Glutamatergic neuron (in vitro differentiated cells): ENCODE data around the gene CIAO3. TPM values are rescaled to one million over a fixed set of nuclear protein-coding genes. Genes with fewer than 3 reads are reported as not detected.

Experiments used
- DNase-seq: peaks from one replicate; pipeline ENCODE4 v3.0.0; 2022
- H3K27ac Mint-ChIP-seq: one replicate; pipeline ENCODE4 v1.8.0; 2020; ENCODE audit warnings: mild to moderate bottlenecking, mixed read lengths, inconsistent platforms; ENCODE audit not compliant: unreplicated experiment
- H3K27me3 Mint-ChIP-seq: one replicate; pipeline ENCODE4 v1.8.0; 2020; ENCODE audit warnings: mild to moderate bottlenecking, moderate library complexity, mixed read lengths, inconsistent platforms; ENCODE audit not compliant: unreplicated experiment
- H3K36me3 Mint-ChIP-seq: one replicate; pipeline ENCODE4 v1.8.0; 2020; ENCODE audit warnings: mild to moderate bottlenecking, mixed read lengths, inconsistent platforms; ENCODE audit not compliant: unreplicated experiment
- H3K4me1 Mint-ChIP-seq: one replicate; pipeline ENCODE4 v1.8.0; 2020; ENCODE audit warnings: mild to moderate bottlenecking, low read depth, mixed read lengths, inconsistent platforms; ENCODE audit not compliant: unreplicated experiment
- H3K4me3 Mint-ChIP-seq: one replicate; pipeline ENCODE4 v1.8.0; 2020; ENCODE audit warnings: mild to moderate bottlenecking, mixed read lengths, inconsistent platforms; ENCODE audit not compliant: unreplicated experiment
- H3K9me3 Mint-ChIP-seq: one replicate; pipeline ENCODE4 v1.8.0; 2020; ENCODE audit warnings: mild to moderate bottlenecking, moderate library complexity, mixed read lengths, inconsistent platforms; ENCODE audit not compliant: unreplicated experiment
- CTCF ChIP-seq: fragments of 200-600 bp; sonication (generic); IDR thresholded peaks from one replicate; pipeline ENCODE4 v1.5.0; 2021; ENCODE audit not compliant: partially characterized antibody, unreplicated experiment
- total RNA-seq: library from RNA; stranded (reverse); fragmentation: NEBNext Ultra II Directional; extraction: Animal tissue kit (Norgen Biotek cat#: 25700); gene quantifications from one replicate; pipeline ENCODE4 v1.2.1, GENCODE V29; 2021; ENCODE audit not compliant: unreplicated experiment

CIAO3 gene
- total RNA-seq, 1 donor from 2014 or later: 49.5 TPM

- Mint-ChIP-seq H3K9me3 (peaks cover 5% of the 10 kb centered on the region), H3K36me3 (no peaks in the 10 kb centered on the region), H3K27ac (no peak overlapping the region), H3K27me3 (peaks cover 13% of the 10 kb centered on the region), H3K4me1 (no peaks in the 10 kb centered on the region), H3K4me3 (no peak overlapping the region)
- no peak for TF ChIP-seq CTCF
- DNase-seq: no peak
Observed at GRCh38 chr16:734981-735881, 5.6 kb downstream of the CIAO3 start.

GRCh38 chr16:734208-734980 lies 6.4 kb downstream of the CIAO3 start:
- Mint-ChIP-seq H3K9me3 (peaks cover 5% of the 10 kb centered on the region), H3K27ac (no peak overlapping the region), H3K4me3 (no peak overlapping the region), H3K36me3 (no peaks in the 10 kb centered on the region), H3K4me1 (no peaks in the 10 kb centered on the region), H3K27me3 (peaks cover 8% of the 10 kb centered on the region)
- DNase-seq: no peak
- no peak for TF ChIP-seq CTCF

- Mint-ChIP-seq H3K27ac (no peak overlapping the region), H3K4me3 (no peak overlapping the region), H3K4me1 (no peaks in the 10 kb centered on the region), H3K27me3 (peaks cover 5% of the 10 kb centered on the region), H3K36me3 (no peaks in the 10 kb centered on the region), H3K9me3 (peaks cover 5% of the 10 kb centered on the region)
- DNase-seq: peak; percentile 80
- TF ChIP-seq CTCF: peak; percentile 72
Observed at GRCh38 chr16:733382-734207, 7.2 kb downstream of the CIAO3 start.

- Mint-ChIP-seq H3K9me3 (peaks cover 5% of the 10 kb centered on the region), H3K4me3 (no peak overlapping the region), H3K4me1 (no peaks in the 10 kb centered on the region), H3K27me3 (peaks cover 5% of the 10 kb centered on the region), H3K27ac (no peak overlapping the region), H3K36me3 (no peaks in the 10 kb centered on the region)
- no peak for DNase-seq
- TF ChIP-seq CTCF: no peak
Observed at GRCh38 chr16:732936-733335, 7.9 kb downstream of the CIAO3 start.
